Stimulated activated CD4-positive, alpha-beta T cell treated with anti-CD3 and anti-CD28 coated beads, Interleukin-15, amount 100 ng/mL, for 1 hour (primary cell): ENCODE measurements around the gene PPP2R5C.
"Not testable (repeated sequence)": the region's sequence is repeated elsewhere in the genome, so short reads cannot be mapped to it uniquely, and the experiment has no call there.

Experiments used
- DNase-seq, 2 donors: peaks; one replicate each; pipeline ENCODE4 v3.0.0-alpha.2; 2020; ENCODE audit warnings: low read depth in 1 of 2, low spot score in 1 of 2

Gene PPP2R5C

GRCh38 chr14:101761032-101761880 lies at the start of gene PPP2R5C:
Gene PPP2R5C, plus strand, starts transcription at chr14:101761709. Its CDS starts 185 bp downstream, at chr14:101761894.
- DNase-seq: peak; percentile 74 to 79

- not testable (repeated sequence) for DNase-seq
Observed at GRCh38 chr14:101711857-101712233, 49.7 kb upstream of the PPP2R5C start.

- not testable (repeated sequence) for DNase-seq
Observed at GRCh38 chr14:101712341-101712740, 49.2 kb upstream of the PPP2R5C start.

GRCh38 chr14:101713091-101713490 lies 48.4 kb upstream of the PPP2R5C start:
- not testable (repeated sequence) for DNase-seq

- no peak for DNase-seq
Observed at GRCh38 chr14:101713621-101714349, 47.7 kb upstream of the PPP2R5C start.

- no peak for DNase-seq
Observed at GRCh38 chr14:101714394-101714793, 47.1 kb upstream of the PPP2R5C start.

GRCh38 chr14:101715210-101716076 lies 46.1 kb upstream of the PPP2R5C start:
- no peak for DNase-seq

- no peak for DNase-seq
Observed at GRCh38 chr14:101716077-101716950, 45.2 kb upstream of the PPP2R5C start.

GRCh38 chr14:101716956-101717662 lies 44.4 kb upstream of the PPP2R5C start:
- no peak for DNase-seq

GRCh38 chr14:101717663-101718490 lies 43.6 kb upstream of the PPP2R5C start:
- no peak for DNase-seq

- DNase-seq: no peak
Observed at GRCh38 chr14:101719045-101719645, 42.4 kb upstream of the PPP2R5C start.

- DNase-seq: no peak
Observed at GRCh38 chr14:101719708-101720107, 41.8 kb upstream of the PPP2R5C start.

GRCh38 chr14:101721111-101721510 lies 40.4 kb upstream of the PPP2R5C start:
- no peak for DNase-seq

- peak; percentile 26 to 58 for DNase-seq
Observed at GRCh38 chr14:101721951-101722661, 39.4 kb upstream of the PPP2R5C start.

GRCh38 chr14:101723061-101723595 lies 38.4 kb upstream of the PPP2R5C start:
- DNase-seq: no peak

GRCh38 chr14:101725652-101726051 lies 35.9 kb upstream of the PPP2R5C start:
- DNase-seq: not testable (repeated sequence)

GRCh38 chr14:101726295-101726953 lies 35.1 kb upstream of the PPP2R5C start:
- no peak for DNase-seq
